Kidney epithelial cell (primary cell): Measurements from ENCODE around the gene TMED10. TPM values are rescaled to one million over a fixed set of nuclear protein-coding genes. Genes with fewer than 3 reads are reported as not detected.
"Not testable (repeated sequence)": the region's sequence is repeated elsewhere in the genome, so short reads cannot be mapped to it uniquely, and the experiment has no call there.

ENCODE experiments used
- DNase-seq: peaks from one replicate; pipeline ENCODE4 v3.0.0-alpha.2; 2010; ENCODE audit warnings: low read depth
- H3K27me3 ChIP-seq: 2 replicates; pipeline ENCODE4 v1.6.0; 2011; ENCODE audit warnings: low read length; ENCODE audit not compliant: control insufficient read depth, insufficient read depth
- H3K36me3 ChIP-seq: 2 replicates; pipeline ENCODE4 v1.5.1; 2011; ENCODE audit warnings: low read length; ENCODE audit not compliant: control insufficient read depth, insufficient read depth
- H3K4me3 ChIP-seq: 2 replicates; pipeline ENCODE4 v1.5.1; 2011; ENCODE audit warnings: low read depth, mild to moderate bottlenecking, control low read depth, low read length
- total RNA-seq: library from RNA; depleted of rRNA; stranded (reverse); fragments of >200 nt; gene quantifications from 2 replicates; pipeline ENCODE4 v1.2.3, GENCODE V29; 2015
- TF ChIP-seq, protein P1 (sequence below): IDR thresholded peaks from 2 replicates; pipeline ENCODE4 v1.5.1; 2011; ENCODE audit warnings: mild to moderate bottlenecking, moderate library complexity, low read length, control low read depth, inconsistent platforms; ENCODE audit not compliant: insufficient read depth, poor library complexity, severe bottlenecking

Gene TMED10
- total RNA-seq, 1 donor from 2014 or later = 309 TPM

DNA sequence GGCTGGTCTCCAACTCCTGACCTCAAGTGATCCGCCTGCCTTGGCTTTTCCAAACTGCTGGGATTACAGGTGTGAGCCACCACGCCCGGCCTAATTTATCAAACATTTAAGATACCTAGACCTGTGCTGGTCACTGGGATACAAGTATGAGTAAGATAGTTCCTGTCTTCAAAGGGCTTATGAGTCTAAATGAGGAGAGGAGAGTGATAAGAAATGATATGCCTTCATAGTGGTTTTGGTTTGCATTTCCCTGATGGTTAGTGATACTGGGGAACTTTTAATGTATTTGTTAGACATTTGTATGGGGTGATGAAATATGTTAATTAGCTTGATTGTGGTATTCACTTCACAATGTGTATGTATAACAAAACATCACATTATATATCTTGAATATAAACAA is 21.2 kb downstream of the TMED10 start:
- H3K36me3 ChIP-seq = no peaks in the 10 kb centered on the region
- no peaks in the 10 kb centered on the region for H3K27me3 ChIP-seq
- H3K4me3 ChIP-seq = no peak overlapping the region
- TF ChIP-seq, protein P1, sequence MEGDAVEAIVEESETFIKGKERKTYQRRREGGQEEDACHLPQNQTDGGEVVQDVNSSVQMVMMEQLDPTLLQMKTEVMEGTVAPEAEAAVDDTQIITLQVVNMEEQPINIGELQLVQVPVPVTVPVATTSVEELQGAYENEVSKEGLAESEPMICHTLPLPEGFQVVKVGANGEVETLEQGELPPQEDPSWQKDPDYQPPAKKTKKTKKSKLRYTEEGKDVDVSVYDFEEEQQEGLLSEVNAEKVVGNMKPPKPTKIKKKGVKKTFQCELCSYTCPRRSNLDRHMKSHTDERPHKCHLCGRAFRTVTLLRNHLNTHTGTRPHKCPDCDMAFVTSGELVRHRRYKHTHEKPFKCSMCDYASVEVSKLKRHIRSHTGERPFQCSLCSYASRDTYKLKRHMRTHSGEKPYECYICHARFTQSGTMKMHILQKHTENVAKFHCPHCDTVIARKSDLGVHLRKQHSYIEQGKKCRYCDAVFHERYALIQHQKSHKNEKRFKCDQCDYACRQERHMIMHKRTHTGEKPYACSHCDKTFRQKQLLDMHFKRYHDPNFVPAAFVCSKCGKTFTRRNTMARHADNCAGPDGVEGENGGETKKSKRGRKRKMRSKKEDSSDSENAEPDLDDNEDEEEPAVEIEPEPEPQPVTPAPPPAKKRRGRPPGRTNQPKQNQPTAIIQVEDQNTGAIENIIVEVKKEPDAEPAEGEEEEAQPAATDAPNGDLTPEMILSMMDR = no peak
- DNase-seq = no peak

DNA sequence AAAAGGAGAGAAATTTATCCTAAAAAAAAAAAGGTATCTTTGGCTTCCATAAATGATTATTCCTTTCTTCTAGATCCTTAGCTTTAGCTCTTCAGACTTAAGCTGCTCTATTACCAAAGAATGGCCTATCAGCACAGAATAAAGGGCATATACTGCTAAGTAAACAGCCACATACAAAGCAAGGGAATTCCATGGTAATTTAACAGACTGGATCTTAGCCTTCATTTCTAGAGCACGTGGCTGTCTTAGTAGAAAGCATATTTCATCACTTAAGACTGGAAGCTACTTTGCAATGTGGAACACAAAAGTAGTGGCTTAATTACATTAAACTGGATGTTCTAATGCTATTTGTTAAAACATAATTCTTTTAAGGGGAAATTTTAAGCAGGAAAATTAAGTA is 23.1 kb downstream of the TMED10 start:
- TF ChIP-seq, protein P1 = no peak
- no peak for DNase-seq
- H3K27me3 ChIP-seq = no peaks in the 10 kb centered on the region
- no peaks in the 10 kb centered on the region for H3K36me3 ChIP-seq
- H3K4me3 ChIP-seq = no peak overlapping the region

DNA sequence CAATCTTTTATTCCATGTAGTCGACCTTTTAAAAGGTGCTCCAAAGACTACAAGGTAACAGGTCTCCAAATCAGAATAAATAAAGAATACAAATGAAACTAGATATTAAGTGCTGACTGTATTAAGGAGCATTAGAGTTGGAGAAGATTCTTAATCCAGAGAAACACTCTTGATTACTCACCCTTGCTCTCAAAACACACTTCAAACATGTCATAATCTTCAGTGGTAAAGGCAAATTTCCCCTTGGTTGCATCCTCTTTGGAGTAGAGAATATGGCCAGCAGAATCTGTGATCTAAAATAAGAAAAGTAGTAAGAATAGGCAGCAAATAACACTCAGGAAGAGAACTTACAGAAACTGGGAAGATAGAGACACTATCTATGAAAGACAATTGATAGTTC is 24.6 kb downstream of the TMED10 start:
- no peaks in the 10 kb centered on the region for H3K36me3 ChIP-seq
- H3K4me3 ChIP-seq = no peak overlapping the region
- DNase-seq = no peak
- no peaks in the 10 kb centered on the region for H3K27me3 ChIP-seq
- TF ChIP-seq, protein P1 = no peak

DNA sequence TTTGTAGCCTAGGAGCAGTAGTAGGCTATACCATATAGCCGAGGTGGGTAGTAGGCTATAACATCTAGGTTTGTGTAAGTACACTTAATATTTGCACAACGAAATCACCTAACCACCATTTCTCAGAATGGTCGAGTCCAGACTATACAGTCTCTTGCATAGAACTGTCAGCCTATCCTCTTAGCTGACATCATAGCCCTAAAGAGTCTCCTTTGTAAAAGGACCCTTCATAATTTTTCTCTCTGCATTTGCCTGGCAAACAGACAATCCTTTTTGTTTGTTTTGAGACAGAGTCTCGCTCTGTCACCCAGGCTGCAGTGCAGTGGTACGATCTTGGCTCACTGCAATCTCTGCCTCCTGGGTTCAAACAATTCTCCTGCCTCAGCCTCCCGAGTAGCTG is 25.8 kb downstream of the TMED10 start:
- not testable (repeated sequence) for H3K27me3 ChIP-seq, DNase-seq, H3K36me3 ChIP-seq, H3K4me3 ChIP-seq

DNA sequence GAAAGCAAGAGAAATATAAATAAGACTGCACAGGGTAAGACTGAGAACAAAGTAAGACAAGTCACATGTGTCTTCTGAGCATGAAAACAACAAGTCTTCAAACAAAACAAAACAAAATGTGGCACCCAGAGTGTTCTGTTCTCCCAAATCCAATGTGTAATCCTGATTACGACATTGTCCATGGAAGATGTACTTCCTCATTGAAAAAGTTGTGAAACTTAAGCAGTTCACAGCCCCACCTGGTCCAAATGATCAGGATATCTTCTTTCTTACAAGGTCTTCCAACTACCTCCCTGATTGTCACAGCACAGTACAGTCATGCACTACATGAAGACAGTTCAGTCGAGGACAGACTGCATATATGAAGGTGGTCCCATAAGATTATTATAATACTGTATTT is 26.3 kb downstream of the TMED10 start:
- no peak for DNase-seq
- TF ChIP-seq, protein P1 = no peak
- Histone ChIP-seq H3K27me3 (no peaks in the 10 kb centered on the region), H3K36me3 (no peaks in the 10 kb centered on the region), H3K4me3 (no peak overlapping the region)

DNA sequence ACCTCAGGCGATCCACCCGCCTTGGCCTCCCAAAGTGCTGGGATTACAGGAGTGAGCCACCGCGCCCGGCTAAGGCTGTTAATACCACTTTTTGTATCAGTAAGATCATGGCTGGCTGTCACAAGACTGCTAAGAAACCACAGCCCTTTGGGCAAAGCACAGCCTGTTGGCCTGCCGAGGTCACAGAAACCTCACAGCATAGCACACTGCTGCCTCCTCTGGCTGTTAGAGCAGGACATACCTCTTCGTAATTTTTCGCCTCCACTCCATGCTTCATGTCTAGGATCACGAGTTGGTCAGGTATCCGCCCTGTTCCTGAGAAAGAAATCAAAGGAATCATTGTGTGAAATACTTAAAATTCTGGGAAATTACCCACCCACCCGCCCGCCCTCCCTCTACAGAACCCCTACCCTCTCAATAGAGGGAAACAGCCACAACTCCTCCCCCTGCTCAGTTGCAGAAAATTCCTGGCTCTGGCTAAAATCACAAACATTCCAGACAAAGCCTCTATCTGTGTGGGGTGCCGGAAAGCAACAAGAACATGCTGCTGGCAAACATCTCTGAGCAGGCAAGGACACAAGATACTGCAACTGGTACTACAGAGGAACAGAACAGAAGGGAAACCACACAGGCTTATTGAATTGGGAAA is 28.9 kb downstream of the TMED10 start:
- DNase-seq = no peak
- H3K36me3 ChIP-seq = no peaks in the 10 kb centered on the region

More for the DNA sequence above, 28.9 kb downstream of the TMED10 start:
- Histone ChIP-seq H3K4me3 (no peak overlapping the region), H3K27me3 (no peaks in the 10 kb centered on the region)
- TF ChIP-seq, protein P1 = peak; percentile 41
